Esophagus squamous epithelium (tissue), 4 donors: ENCODE results near the gene TAPBPL.

Experiments
- POLR2A ChIP-seq, 4 donors: fragments of 450-650 bp; IDR thresholded peaks; one replicate each; pipeline ENCODE4 v1.6.1; 2017; ENCODE audit warnings: antibody characterized with exemption in 4 of 4, mild to moderate bottlenecking in 4 of 4, moderate library complexity in 3 of 4
- TF ChIP-seq, protein P1 (sequence below), 6 experiments: fragments of 450-650 bp in 4 of 6; fragments of 200-600 bp in 2 of 6; sonication (generic) in 2 of 6; IDR thresholded peaks; one replicate each; pipeline ENCODE4 v1.5.1; 2016 to 2019; ENCODE audit warnings: antibody characterized with exemption in 6 of 6, mild to moderate bottlenecking in 4 of 6, moderate library complexity in 4 of 6

DNA sequence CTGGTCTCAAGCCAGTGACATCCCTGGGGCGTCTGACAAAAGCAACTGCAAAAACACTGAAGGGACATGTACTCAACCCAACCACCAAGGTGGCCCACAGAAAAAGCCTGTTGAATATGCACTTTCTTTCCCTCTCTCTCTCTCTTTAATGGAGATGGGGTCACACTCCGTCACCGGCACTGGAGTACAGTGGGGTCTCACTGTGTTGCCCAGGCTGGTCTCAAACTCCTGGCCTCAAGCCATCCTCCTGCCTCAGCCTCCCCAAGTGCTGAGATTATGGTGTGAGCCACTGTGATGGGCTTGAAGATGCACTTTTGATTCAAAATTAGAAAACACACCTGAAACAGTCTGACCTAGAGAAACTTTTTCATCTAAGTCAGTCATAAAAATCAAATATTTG lies 14.3 kb upstream of the TAPBPL start:
- TF ChIP-seq, protein P1, sequence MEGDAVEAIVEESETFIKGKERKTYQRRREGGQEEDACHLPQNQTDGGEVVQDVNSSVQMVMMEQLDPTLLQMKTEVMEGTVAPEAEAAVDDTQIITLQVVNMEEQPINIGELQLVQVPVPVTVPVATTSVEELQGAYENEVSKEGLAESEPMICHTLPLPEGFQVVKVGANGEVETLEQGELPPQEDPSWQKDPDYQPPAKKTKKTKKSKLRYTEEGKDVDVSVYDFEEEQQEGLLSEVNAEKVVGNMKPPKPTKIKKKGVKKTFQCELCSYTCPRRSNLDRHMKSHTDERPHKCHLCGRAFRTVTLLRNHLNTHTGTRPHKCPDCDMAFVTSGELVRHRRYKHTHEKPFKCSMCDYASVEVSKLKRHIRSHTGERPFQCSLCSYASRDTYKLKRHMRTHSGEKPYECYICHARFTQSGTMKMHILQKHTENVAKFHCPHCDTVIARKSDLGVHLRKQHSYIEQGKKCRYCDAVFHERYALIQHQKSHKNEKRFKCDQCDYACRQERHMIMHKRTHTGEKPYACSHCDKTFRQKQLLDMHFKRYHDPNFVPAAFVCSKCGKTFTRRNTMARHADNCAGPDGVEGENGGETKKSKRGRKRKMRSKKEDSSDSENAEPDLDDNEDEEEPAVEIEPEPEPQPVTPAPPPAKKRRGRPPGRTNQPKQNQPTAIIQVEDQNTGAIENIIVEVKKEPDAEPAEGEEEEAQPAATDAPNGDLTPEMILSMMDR (IDR thresholded peaks at IDR 0.05): no peak
- TF ChIP-seq POLR2A (IDR thresholded peaks at IDR 0.05): no peak
